GM12878 (cell line): ENCODE measurements around the gene ICA1. TPM values are rescaled to one million over a fixed set of nuclear protein-coding genes. Genes with fewer than 3 reads are reported as not detected.

Source experiments
- ASH2L ChIP-seq: fragments of 300-600, 200-600 bp; sonication (generic); IDR thresholded peaks from 2 replicates; pipeline ENCODE4 v1.6.1; 2017; ENCODE audit warnings: low read depth, mild to moderate bottlenecking, borderline replicate concordance
- CBX3 ChIP-seq: fragments of 200-600 bp; sonication (generic); IDR thresholded peaks from 2 replicates; pipeline ENCODE4 v1.6.1; 2016; ENCODE audit warnings: low read depth, borderline replicate concordance
- CHD4 ChIP-seq: fragments of 200-600 bp; sonication (generic); IDR thresholded peaks from 2 replicates; pipeline ENCODE4 v1.6.1; 2016; ENCODE audit warnings: mild to moderate bottlenecking
- ETV6 ChIP-seq, 2 experiments: fragments of 450-650 bp in 1 of 2; IDR thresholded peaks in 1 of 2; conservative IDR thresholded peaks in 1 of 2; 2 replicates each; pipeline ENCODE4 v1.6.1; 2014; ENCODE audit warnings: antibody characterized with exemption in 1 of 2, borderline replicate concordance in 1 of 2, low read depth in 1 of 2, mild to moderate bottlenecking in 1 of 2, moderate library complexity in 1 of 2
- HDGF ChIP-seq: fragments of 450-650 bp; IDR thresholded peaks from 2 replicates; pipeline ENCODE4 v1.6.1; 2016; ENCODE audit warnings: antibody characterized with exemption
- KLF5 ChIP-seq: fragments of 450-650 bp; IDR thresholded peaks from 2 replicates; pipeline ENCODE4 v1.6.1; 2014; ENCODE audit warnings: mild to moderate bottlenecking; ENCODE audit not compliant: partially characterized antibody
- MTA2 ChIP-seq: fragments of 450-650 bp; IDR thresholded peaks from 2 replicates; pipeline ENCODE4 v1.6.1; 2016; ENCODE audit warnings: low read depth, mild to moderate bottlenecking, moderate library complexity
- NBN ChIP-seq: fragments of 450-650 bp; IDR thresholded peaks from 2 replicates; pipeline ENCODE4 v1.6.1; 2016
- NFXL1 ChIP-seq: fragments of 450-650 bp; IDR thresholded peaks from 2 replicates; pipeline ENCODE4 v1.6.1; 2017; ENCODE audit warnings: antibody characterized with exemption, mild to moderate bottlenecking, borderline replicate concordance
- NFYA ChIP-seq: IDR thresholded peaks from 2 replicates; pipeline ENCODE4 v1.6.1; 2011; ENCODE audit warnings: low read depth, mild to moderate bottlenecking, low read length, improper control_type of control experiment, borderline replicate concordance
- NR2C2 ChIP-seq: IDR thresholded peaks from 2 replicates; pipeline ENCODE4 v1.6.1; 2011; ENCODE audit warnings: borderline replicate concordance, low read depth; ENCODE audit not compliant: control insufficient read depth, insufficient read length
- NR2F1 ChIP-seq: fragments of 450-650 bp; conservative IDR thresholded peaks from 2 replicates; pipeline ENCODE4 v1.6.1; 2017; ENCODE audit warnings: mild to moderate bottlenecking
- POLR2A ChIP-seq: IDR thresholded peaks from 2 replicates; pipeline ENCODE4 v1.6.1; 2011; ENCODE audit warnings: low read depth, mild to moderate bottlenecking, low read length
- RAD51 ChIP-seq: fragments of 450-650 bp; IDR thresholded peaks from 2 replicates; pipeline ENCODE4 v1.6.1; 2016; ENCODE audit warnings: moderate library complexity, mild to moderate bottlenecking, inconsistent platforms
- RBBP5 ChIP-seq: fragments of 200-600 bp; sonication (generic); conservative IDR thresholded peaks from 2 replicates; pipeline ENCODE4 v1.6.1; 2016
- RELB ChIP-seq: fragments of 450-650 bp; IDR thresholded peaks from 2 replicates; pipeline ENCODE4 v1.6.1; 2017; ENCODE audit warnings: low read depth, mild to moderate bottlenecking, moderate library complexity
- RUNX3 ChIP-seq: IDR thresholded peaks from 2 replicates; pipeline ENCODE4 v1.6.1; 2012; ENCODE audit warnings: low read length, inconsistent platforms
- SUPT20H ChIP-seq: IDR thresholded peaks from 2 replicates; pipeline ENCODE4 v1.6.1; 2011; ENCODE audit warnings: low read depth, mild to moderate bottlenecking, low read length, moderate library complexity, borderline replicate concordance; ENCODE audit not compliant: control insufficient read depth
- SUZ12 ChIP-seq: fragments of 200-600 bp; sonication (generic); IDR thresholded peaks from one replicate; pipeline ENCODE4 v1.6.1; 2018; ENCODE audit warnings: antibody characterized with exemption, mild to moderate bottlenecking; ENCODE audit not compliant: unreplicated experiment
- TCF7 ChIP-seq: IDR thresholded peaks from 2 replicates; pipeline ENCODE4 v1.6.1; 2014; ENCODE audit warnings: antibody characterized with exemption, borderline replicate concordance
- WRNIP1 ChIP-seq: IDR thresholded peaks from 2 replicates; pipeline ENCODE4 v1.6.1; 2011; ENCODE audit warnings: low read depth, low read length, improper control_type of control experiment, borderline replicate concordance
- polyA plus RNA-seq, 11 experiments: library from polyadenylated mRNA; depleted of rRNA in 4 of 11; unstranded in 6 of 11; stranded (reverse) in 5 of 11; fragments of >200 nt; fragmentation: Nextera tagmentation in 4 of 11; fragmentation: Illumina TruSeq in 1 of 11; extraction: Ambion mirVana in 4 of 11; extraction: Trizol in 1 of 11; gene quantifications; 1 replicate in 1 of 11; 2 replicates in 10 of 11; pipeline versions ENCODE4 v1.2.1 to v1.2.3, GENCODE V29; 2011 to 2016; ENCODE audit warnings: inconsistent platforms in 2 of 11, missing spikeins in 2 of 11, low read depth in 1 of 11
- total RNA-seq, 4 experiments: library from RNA; depleted of rRNA in 3 of 4; stranded (reverse); fragments of >200 nt in 3 of 4; fragmentation: Illumina TruSeq in 1 of 4; extraction: Trizol in 1 of 4; gene quantifications; 2 replicates each; pipeline versions ENCODE4 v1.2.1 to v1.2.3, GENCODE V29; 2013 to 2021
- TF ChIP-seq, protein P1 (sequence below): IDR thresholded peaks from 2 replicates; pipeline ENCODE4 v1.6.1; 2011; ENCODE audit warnings: borderline replicate concordance, low read depth, mild to moderate bottlenecking, moderate library complexity, mixed read lengths, low read length; ENCODE audit not compliant: insufficient read depth; ENCODE audit errors: extremely low read length
- TF ChIP-seq, protein P2 (sequence below), 3 experiments: IDR thresholded peaks in 2 of 3; conservative IDR thresholded peaks in 1 of 3; 2 replicates each; pipeline ENCODE4 v1.5.1; 2011; ENCODE audit warnings: low read depth in 3 of 3, low read length in 3 of 3, mild to moderate bottlenecking in 3 of 3, control low read depth in 2 of 3, moderate library complexity in 2 of 3, inconsistent platforms in 1 of 3, mixed read lengths in 1 of 3; ENCODE audit not compliant: control insufficient read depth in 2 of 3, insufficient read depth in 1 of 3; ENCODE audit errors: extremely low read depth in 1 of 3
- TF ChIP-seq, protein P3 (sequence below): fragments of 450-650 bp; IDR thresholded peaks from 2 replicates; pipeline ENCODE4 v1.6.1; 2017; ENCODE audit warnings: antibody characterized with exemption, mild to moderate bottlenecking, moderate library complexity

The ICA1 gene
- total and polyA plus RNA-seq, 10 of the 15 experiments (the other 5 are each of a cell fraction or from before 2014, with no cell fraction given) = 1.3 to 35.1 (median 3.3) TPM

DNA sequence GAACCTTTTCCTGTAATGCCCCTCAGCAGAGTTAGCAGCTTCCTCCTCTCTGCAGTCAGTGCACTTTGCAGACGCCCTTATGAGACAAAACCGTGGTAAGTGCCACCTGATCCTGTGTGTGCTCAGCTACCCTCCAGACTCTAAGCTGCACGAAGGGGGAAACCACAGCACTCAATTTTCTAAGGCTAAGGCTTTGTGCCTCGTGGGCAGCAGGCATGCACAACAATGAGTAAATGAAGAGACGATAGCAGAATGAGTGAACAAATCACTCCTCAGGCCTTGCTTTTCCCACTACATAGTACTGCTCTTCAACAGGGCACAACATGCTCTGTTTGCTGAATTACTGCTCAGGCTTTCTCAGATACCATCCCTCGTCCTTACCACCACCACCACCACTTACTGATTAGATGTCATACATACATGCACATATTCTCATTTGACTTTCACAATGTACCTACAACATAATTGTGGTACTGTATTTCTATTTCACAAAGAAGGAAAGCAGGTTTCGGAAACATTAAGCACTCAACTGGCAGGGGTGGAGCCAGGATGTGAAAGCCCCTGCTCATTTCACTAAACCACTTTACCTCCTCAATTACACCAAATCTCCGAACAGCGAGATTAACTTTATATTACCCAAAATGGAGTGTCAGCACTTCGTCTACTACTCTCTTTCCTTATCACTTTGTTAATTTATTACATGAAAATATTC is 85.4 kb downstream of the ICA1 start (continued):
- TF ChIP-seq, protein P1, sequence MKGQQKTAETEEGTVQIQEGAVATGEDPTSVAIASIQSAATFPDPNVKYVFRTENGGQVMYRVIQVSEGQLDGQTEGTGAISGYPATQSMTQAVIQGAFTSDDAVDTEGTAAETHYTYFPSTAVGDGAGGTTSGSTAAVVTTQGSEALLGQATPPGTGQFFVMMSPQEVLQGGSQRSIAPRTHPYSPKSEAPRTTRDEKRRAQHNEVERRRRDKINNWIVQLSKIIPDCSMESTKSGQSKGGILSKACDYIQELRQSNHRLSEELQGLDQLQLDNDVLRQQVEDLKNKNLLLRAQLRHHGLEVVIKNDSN = no peak
- TF ChIP-seq, protein P2, sequence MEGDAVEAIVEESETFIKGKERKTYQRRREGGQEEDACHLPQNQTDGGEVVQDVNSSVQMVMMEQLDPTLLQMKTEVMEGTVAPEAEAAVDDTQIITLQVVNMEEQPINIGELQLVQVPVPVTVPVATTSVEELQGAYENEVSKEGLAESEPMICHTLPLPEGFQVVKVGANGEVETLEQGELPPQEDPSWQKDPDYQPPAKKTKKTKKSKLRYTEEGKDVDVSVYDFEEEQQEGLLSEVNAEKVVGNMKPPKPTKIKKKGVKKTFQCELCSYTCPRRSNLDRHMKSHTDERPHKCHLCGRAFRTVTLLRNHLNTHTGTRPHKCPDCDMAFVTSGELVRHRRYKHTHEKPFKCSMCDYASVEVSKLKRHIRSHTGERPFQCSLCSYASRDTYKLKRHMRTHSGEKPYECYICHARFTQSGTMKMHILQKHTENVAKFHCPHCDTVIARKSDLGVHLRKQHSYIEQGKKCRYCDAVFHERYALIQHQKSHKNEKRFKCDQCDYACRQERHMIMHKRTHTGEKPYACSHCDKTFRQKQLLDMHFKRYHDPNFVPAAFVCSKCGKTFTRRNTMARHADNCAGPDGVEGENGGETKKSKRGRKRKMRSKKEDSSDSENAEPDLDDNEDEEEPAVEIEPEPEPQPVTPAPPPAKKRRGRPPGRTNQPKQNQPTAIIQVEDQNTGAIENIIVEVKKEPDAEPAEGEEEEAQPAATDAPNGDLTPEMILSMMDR (IDR thresholded peaks at IDR 0.05 in 2 of 3, conservative IDR thresholded peaks at IDR 0.05 in 1 of 3; ENCODE audit: control insufficient read depth in 2 of 3, extremely low read depth in 1 of 3, insufficient read depth in 1 of 3, low read depth in 3 of 3, low read length in 3 of 3) = no peak
- peak; percentile 58 for TF ChIP-seq MTA2
- TF ChIP-seq RUNX3 = peak; percentile 82
- no peak for TF ChIP-seq NFXL1
- TF ChIP-seq ASH2L = 0 out of 2 replicates have a peak, but pooled peaks have one; percentile 59
- TF ChIP-seq RAD51 = no peak; the same call in 1 of the 2 replicates
- no peak for TF ChIP-seq RBBP5
- no peak for TF ChIP-seq TCF7
- TF ChIP-seq POLR2A = peak; percentile 62
- TF ChIP-seq, protein P3, sequence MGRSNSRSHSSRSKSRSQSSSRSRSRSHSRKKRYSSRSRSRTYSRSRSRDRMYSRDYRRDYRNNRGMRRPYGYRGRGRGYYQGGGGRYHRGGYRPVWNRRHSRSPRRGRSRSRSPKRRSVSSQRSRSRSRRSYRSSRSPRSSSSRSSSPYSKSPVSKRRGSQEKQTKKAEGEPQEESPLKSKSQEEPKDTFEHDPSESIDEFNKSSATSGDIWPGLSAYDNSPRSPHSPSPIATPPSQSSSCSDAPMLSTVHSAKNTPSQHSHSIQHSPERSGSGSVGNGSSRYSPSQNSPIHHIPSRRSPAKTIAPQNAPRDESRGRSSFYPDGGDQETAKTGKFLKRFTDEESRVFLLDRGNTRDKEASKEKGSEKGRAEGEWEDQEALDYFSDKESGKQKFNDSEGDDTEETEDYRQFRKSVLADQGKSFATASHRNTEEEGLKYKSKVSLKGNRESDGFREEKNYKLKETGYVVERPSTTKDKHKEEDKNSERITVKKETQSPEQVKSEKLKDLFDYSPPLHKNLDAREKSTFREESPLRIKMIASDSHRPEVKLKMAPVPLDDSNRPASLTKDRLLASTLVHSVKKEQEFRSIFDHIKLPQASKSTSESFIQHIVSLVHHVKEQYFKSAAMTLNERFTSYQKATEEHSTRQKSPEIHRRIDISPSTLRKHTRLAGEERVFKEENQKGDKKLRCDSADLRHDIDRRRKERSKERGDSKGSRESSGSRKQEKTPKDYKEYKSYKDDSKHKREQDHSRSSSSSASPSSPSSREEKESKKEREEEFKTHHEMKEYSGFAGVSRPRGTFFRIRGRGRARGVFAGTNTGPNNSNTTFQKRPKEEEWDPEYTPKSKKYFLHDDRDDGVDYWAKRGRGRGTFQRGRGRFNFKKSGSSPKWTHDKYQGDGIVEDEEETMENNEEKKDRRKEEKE = no peak
- TF ChIP-seq CHD4 = no peak; the same call in 1 of the 2 replicates
- no peak for TF ChIP-seq HDGF
- no peak for TF ChIP-seq NFYA
- peak in 1 of 2 experiments; percentile 81; a peak in 2 of 4 replicates for TF ChIP-seq ETV6 (conservative IDR thresholded peaks at IDR 0.05 in 1 of 2, IDR thresholded peaks at IDR 0.05 in 1 of 2; ENCODE audit: borderline replicate concordance in 1 of 2, low read depth in 1 of 2)
- TF ChIP-seq RELB = 0 out of 2 replicates have a peak, but pooled peaks have one; percentile 74
- no peak for TF ChIP-seq KLF5
- TF ChIP-seq NR2C2 = no peak
- no peak for TF ChIP-seq WRNIP1
- TF ChIP-seq SUPT20H = no peak
- no peak for TF ChIP-seq SUZ12
- no peak for TF ChIP-seq CBX3
- peak; percentile 34; the same call in 1 of the 2 replicates for TF ChIP-seq NBN
- no peak for TF ChIP-seq NR2F1
